Fibroblast of the aortic adventitia (primary cell): Measurements from ENCODE around the gene PARP8. TPM values are rescaled to one million over a fixed set of nuclear protein-coding genes. Genes with fewer than 3 reads are reported as not detected.

Experiments used
- DNase-seq: peaks from one replicate; pipeline ENCODE4 v3.0.0-alpha.2; 2010; ENCODE audit warnings: low read depth
- H3K4me3 ChIP-seq: 2 replicates; pipeline ENCODE4 v1.5.1; 2011; ENCODE audit warnings: low read depth, mild to moderate bottlenecking, control low read depth, low read length, moderate library complexity
- CTCF ChIP-seq: IDR thresholded peaks from 2 replicates; pipeline ENCODE4 v1.5.1; 2011; ENCODE audit warnings: mild to moderate bottlenecking, low read length, control low read depth, inconsistent platforms; ENCODE audit not compliant: insufficient read depth
- total RNA-seq: library from RNA; depleted of rRNA; stranded (reverse); fragments of >200 nt; gene quantifications from 2 replicates; pipeline ENCODE4 v1.2.3, GENCODE V29; 2012; ENCODE audit warnings: low replicate concordance

Gene PARP8
- total RNA-seq, 1 donor = 20.1 TPM

- H3K4me3 ChIP-seq = no peak overlapping the region
- TF ChIP-seq CTCF = no peak
- no peak for DNase-seq
Observed at GRCh38 chr5:50829023-50829422, 162.6 kb downstream of the PARP8 start.

- H3K4me3 ChIP-seq = no peak overlapping the region
- DNase-seq = no peak
- no peak for TF ChIP-seq CTCF
Observed at GRCh38 chr5:50832657-50833284, 166.3 kb downstream of the PARP8 start.

GRCh38 chr5:50836356-50836755 lies 169.9 kb downstream of the PARP8 start:
- no peak overlapping the region for H3K4me3 ChIP-seq
- TF ChIP-seq CTCF = no peak
- DNase-seq = no peak

GRCh38 chr5:50839472-50839871 lies 173.0 kb downstream of the PARP8 start:
- DNase-seq = no peak
- TF ChIP-seq CTCF = no peak

GRCh38 chr5:50843091-50843490 lies 176.7 kb downstream of the PARP8 start:
- H3K4me3 ChIP-seq = no peak overlapping the region
- TF ChIP-seq CTCF = no peak
- no peak for DNase-seq

More at GRCh38 chr5:50839472-50839871, 173.0 kb downstream of the PARP8 start:
- H3K4me3 ChIP-seq = no peak overlapping the region

GRCh38 chr5:50846261-50846660 lies 179.8 kb downstream of the PARP8 start:
- TF ChIP-seq CTCF = no peak
- no peak for DNase-seq
- no peak overlapping the region for H3K4me3 ChIP-seq

- no peak for TF ChIP-seq CTCF
- no peak overlapping the region for H3K4me3 ChIP-seq
- no peak for DNase-seq
Observed at GRCh38 chr5:50849554-50849953, 183.1 kb downstream of the PARP8 start.
